ENCODE measurements around the gene TOMM6. TPM values are rescaled to one million over a fixed set of nuclear protein-coding genes. Genes with fewer than 3 reads are reported as not detected.

TOMM6 gene
- total and polyA plus RNA-seq, 3 donors from 2014 or later, result 168 to 233 (median 172) TPM

DNA sequence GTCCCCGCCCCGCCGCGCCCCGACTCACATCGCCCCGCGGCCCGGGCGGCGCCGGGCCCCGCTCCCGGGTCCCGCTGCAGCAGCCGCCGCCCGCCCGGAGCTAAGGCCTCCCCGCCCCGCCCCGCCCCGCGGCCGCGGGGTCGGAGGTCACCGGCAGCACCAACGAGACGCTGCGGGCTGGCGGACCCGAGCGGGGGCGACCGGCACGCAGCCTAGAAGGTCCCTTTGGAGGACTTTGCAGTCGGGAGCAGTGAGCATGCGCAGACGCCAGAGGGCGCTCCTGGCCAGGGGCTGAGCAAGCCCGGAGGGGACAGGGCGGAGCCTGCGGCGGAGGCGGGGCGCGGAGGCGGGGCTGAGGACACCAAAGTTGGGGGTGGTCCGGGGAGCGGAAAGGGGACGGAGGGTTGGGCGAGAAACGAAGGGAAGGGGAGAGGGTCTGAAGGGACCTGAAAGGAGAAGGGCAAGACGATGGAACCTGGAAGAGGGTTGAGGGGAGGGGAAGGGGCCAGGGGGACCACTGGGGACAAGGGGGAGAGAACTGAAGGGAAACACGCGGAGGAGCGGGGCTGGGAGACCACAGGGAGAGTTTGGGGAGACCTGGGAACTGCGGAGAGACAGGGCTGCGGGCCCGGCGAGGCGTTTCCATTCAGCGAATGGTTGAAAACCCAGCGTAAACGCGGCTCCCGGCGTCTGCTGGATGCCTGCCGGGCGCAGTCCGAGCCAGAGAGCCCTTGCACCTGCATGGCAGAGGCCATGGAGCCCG, 7.5 kb upstream of the TOMM6 start, which contains the start of gene FRS3:
Gene FRS3 (minus strand): TSS at position 113 of the 763 bp plus-strand sequence. CDS start 2,913 bp downstream, outside the sequence.
- peak within 1 kb of the TSS; percentile 73 to 81 for H3K4me3 ChIP-seq
- WGBS, 2 donors, result 0 to 1% methylated on average over 49 to 63 of the region's 73 CpGs
- H3K9me3 ChIP-seq, result no peaks in the 10 kb centered on the region
- TF ChIP-seq POLR2A (IDR thresholded peaks at IDR 0.05), result no peak
- TF ChIP-seq, protein P1, sequence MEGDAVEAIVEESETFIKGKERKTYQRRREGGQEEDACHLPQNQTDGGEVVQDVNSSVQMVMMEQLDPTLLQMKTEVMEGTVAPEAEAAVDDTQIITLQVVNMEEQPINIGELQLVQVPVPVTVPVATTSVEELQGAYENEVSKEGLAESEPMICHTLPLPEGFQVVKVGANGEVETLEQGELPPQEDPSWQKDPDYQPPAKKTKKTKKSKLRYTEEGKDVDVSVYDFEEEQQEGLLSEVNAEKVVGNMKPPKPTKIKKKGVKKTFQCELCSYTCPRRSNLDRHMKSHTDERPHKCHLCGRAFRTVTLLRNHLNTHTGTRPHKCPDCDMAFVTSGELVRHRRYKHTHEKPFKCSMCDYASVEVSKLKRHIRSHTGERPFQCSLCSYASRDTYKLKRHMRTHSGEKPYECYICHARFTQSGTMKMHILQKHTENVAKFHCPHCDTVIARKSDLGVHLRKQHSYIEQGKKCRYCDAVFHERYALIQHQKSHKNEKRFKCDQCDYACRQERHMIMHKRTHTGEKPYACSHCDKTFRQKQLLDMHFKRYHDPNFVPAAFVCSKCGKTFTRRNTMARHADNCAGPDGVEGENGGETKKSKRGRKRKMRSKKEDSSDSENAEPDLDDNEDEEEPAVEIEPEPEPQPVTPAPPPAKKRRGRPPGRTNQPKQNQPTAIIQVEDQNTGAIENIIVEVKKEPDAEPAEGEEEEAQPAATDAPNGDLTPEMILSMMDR (IDR thresholded peaks at IDR 0.05), result peak; percentile 85 to 95 (median 92)
- intact Hi-C loops (cut with DNase I; ENCODE audit: low total_unique reads), result no loop called here
- H3K36me3 ChIP-seq (ENCODE audit: low read depth, missing control alignments), result no peaks in the 10 kb centered on the region
- no peaks in the 10 kb centered on the region for H3K27me3 ChIP-seq
- H3K4me1 ChIP-seq, result peaks cover 23% of the 10 kb centered on the region
- DNase-seq, result peak; percentile 98
- peak within 1 kb of the TSS; percentile 83 for H3K27ac ChIP-seq

DNA sequence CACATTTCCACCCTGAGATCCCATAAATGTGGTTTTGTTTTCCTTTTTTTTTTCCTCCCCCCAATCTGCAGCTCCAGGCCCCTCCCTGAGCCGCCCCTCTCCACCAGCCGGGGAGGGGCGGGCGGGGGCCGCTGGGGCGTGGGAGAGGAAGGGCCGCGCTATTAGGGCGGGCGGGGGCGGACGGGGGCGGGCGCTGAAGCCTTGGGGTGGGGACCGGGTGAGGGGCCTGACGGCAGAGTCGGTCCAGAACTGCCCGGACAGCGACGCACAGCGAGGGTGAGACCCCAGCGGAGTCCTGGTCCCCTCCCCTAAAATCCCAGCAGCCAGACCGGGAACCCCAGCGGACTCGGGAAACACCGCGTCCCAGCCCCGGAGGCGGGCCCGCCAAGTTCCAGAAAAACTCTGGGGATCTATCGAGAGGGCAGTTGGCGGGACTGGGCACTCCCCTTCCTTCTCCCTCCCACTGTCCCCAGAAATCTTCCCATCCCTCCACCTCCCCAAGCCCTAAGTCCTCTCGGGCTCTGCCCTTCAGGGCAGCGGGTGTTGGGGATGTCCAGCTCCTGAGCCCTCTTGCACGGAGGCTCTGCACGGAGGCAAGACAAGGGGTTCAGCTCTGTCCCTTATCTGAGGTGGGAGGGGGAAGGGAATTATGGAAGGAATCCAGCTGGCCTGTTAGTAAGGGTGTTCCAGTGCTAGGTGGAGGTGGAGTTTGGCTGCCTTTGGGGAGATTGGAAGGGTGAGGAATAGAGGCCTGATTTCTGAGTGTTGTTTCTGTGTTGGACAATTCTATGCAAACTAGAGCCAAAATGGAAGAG, 6.7 kb upstream of the TOMM6 start, which contains the start of gene PRICKLE4:
Gene PRICKLE4 (plus strand): TSS at position 232 of the 815 bp plus-strand sequence. CDS start 2,692 bp downstream, outside the sequence.
- no peaks in the 10 kb centered on the region for H3K36me3 ChIP-seq (ENCODE audit: low read depth, missing control alignments)
- peaks cover 24% of the 10 kb centered on the region for H3K4me1 ChIP-seq
- 1% methylated on average over 14 to 35 of the region's 36 CpGs for WGBS, 2 donors
- TF ChIP-seq, protein P1 (IDR thresholded peaks at IDR 0.05), result no peak
- TF ChIP-seq POLR2A (IDR thresholded peaks at IDR 0.05), result no peak
- H3K4me3 ChIP-seq, result peak within 1 kb of the TSS; percentile 73 to 81
- DNase-seq, result peak; percentile 41
- peak within 1 kb of the TSS; percentile 83 for H3K27ac ChIP-seq
- H3K27me3 ChIP-seq, result no peaks in the 10 kb centered on the region
- intact Hi-C loops (cut with DNase I; ENCODE audit: low total_unique reads), result no loop called here
- H3K9me3 ChIP-seq, result no peaks in the 10 kb centered on the region

DNA sequence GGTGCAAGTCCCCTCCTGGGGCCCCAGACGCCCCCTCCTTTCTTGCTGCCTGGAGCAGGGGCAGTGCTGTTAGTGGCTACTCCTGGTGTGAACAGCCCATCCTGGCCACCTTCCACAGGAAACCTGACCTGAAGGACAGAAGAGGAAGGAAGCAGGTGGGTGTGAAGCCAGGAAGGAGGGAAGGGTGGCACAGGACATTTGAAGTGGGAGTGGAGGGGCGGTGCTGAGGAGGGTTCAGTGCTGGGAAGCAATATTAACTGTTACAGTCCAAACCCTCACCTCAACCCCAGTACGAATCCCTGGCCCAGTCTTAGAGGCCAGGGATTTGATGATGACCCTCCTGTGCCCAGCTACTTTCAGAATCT, 6.1 kb upstream of the TOMM6 start:
- DNase-seq, result no peak
- peaks cover 28% of the 10 kb centered on the region for H3K4me1 ChIP-seq
- no peaks in the 10 kb centered on the region for H3K9me3 ChIP-seq
- intact Hi-C loops (cut with DNase I; ENCODE audit: low total_unique reads), result no loop called here
- H3K4me3 ChIP-seq, result peak overlapping the region in 1 of 2 donors; percentile 81
- no peaks in the 10 kb centered on the region for H3K36me3 ChIP-seq (ENCODE audit: low read depth, missing control alignments)
- TF ChIP-seq, protein P1 (IDR thresholded peaks at IDR 0.05), result no peak
- no peak for TF ChIP-seq POLR2A (IDR thresholded peaks at IDR 0.05)
- 20 to 26% methylated on average over 3 of the region's 3 CpGs for WGBS, 2 donors
- H3K27me3 ChIP-seq, result no peaks in the 10 kb centered on the region
- peak overlapping the region in 1 of 2 donors; percentile 83 for H3K27ac ChIP-seq

DNA sequence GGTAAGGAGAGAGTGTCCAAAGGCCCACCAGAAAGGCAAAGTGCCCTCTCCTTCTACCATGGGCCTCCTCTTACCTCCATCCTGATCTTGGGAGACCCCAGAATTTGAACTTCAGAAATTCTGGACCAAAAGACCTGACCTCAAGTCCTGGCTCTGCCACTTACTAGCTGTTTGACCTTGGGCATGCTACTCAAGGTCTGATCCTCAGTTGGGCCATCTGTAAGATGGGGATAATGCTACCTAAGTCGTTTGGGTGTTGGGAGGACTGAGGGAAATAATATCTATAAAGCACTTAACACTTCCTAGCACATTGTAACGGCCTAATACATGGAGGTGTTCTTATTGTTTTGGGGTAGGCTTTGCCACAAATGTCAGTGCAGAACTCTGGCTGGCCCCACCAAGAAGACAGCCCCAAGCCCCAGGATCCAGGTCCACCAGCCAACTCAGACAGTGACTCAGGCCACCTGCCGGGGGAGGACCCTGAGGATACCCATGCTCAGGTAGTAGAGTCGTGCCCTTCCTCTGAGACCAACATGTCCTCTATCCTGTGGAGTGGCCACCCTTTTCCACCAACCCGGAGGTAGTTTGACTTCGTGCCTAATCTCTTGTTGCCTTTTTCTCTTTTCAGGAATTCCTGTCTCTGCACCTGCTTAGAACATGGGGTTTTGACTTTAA, 4.3 kb upstream of the TOMM6 start:
- Histone ChIP-seq H3K4me3 (no peak overlapping the region), H3K4me1 (peaks cover 26% of the 10 kb centered on the region), H3K27ac (no peak overlapping the region), H3K36me3 (ENCODE audit: low read depth, missing control alignments) (no peaks in the 10 kb centered on the region), H3K27me3 (no peaks in the 10 kb centered on the region), H3K9me3 (no peaks in the 10 kb centered on the region)
- 81 to 88% methylated on average over 6 of the region's 6 CpGs for WGBS, 2 donors
- no peak for TF ChIP-seq POLR2A (IDR thresholded peaks at IDR 0.05)
- TF ChIP-seq, protein P1 (IDR thresholded peaks at IDR 0.05), result no peak
- DNase-seq, result no peak
- intact Hi-C loops (cut with DNase I; ENCODE audit: low total_unique reads), result no loop called here

Measured in testis (tissue), 3 donors.